Sciatic nerve (tissue), 2 donors: ENCODE results near the gene CLEC4F. TPM values are rescaled to one million over a fixed set of nuclear protein-coding genes. Genes with fewer than 3 reads are reported as not detected.

Experiments
- ATAC-seq: fragments of 200-7000 bp; cut with Tn5 transposase; one replicate; pipeline ENCODE4 v1.9.1; 2020; ENCODE audit warnings: mild to moderate bottlenecking, moderate library complexity
- DNase-seq: peaks from one replicate; pipeline ENCODE4 v3.0.0-alpha.2; 2020; ENCODE audit warnings: low spot score
- intact Hi-C: fragments of 100-400 bp; cut with DNase I; formaldehyde crosslinking; loops from one replicate; pipeline ENCODE4 v1.14.2; 2022
- total RNA-seq: library from RNA; stranded (reverse); fragmentation: NEBNext Ultra II Directional; extraction: Animal tissue kit (Norgen Biotek cat#: 25700); gene quantifications from one replicate; pipeline ENCODE4 v1.2.1, GENCODE V29; 2021
- donor health status: DM: no; HTN: no; CAD: no.
- donor health status: DM: no; HTN: no; CAD: no.

The CLEC4F gene, protein sequence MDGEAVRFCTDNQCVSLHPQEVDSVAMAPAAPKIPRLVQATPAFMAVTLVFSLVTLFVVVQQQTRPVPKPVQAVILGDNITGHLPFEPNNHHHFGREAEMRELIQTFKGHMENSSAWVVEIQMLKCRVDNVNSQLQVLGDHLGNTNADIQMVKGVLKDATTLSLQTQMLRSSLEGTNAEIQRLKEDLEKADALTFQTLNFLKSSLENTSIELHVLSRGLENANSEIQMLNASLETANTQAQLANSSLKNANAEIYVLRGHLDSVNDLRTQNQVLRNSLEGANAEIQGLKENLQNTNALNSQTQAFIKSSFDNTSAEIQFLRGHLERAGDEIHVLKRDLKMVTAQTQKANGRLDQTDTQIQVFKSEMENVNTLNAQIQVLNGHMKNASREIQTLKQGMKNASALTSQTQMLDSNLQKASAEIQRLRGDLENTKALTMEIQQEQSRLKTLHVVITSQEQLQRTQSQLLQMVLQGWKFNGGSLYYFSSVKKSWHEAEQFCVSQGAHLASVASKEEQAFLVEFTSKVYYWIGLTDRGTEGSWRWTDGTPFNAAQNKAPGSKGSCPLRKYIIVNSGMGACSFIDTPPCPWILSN
- total RNA-seq: 1.7 TPM

GRCh38 chr2:70820499-70820898 lies at the start of gene CLEC4F:
CLEC4F (minus strand) TSS chr2:70820599; CDS start chr2:70820523, 76 bp downstream.
- ATAC-seq: no peak
- intact Hi-C loops: no loop called here
- no peak for DNase-seq

GRCh38 chr2:70868970-70869369 lies 48.6 kb upstream of the CLEC4F start:
- intact Hi-C loops: no loop called here
- no peak for DNase-seq
- no peak for ATAC-seq

GRCh38 chr2:70861777-70862625 lies 41.6 kb upstream of the CLEC4F start:
- intact Hi-C loops: no loop called here
- peak; percentile 89 for DNase-seq
- ATAC-seq: peak; percentile 84

DNA sequence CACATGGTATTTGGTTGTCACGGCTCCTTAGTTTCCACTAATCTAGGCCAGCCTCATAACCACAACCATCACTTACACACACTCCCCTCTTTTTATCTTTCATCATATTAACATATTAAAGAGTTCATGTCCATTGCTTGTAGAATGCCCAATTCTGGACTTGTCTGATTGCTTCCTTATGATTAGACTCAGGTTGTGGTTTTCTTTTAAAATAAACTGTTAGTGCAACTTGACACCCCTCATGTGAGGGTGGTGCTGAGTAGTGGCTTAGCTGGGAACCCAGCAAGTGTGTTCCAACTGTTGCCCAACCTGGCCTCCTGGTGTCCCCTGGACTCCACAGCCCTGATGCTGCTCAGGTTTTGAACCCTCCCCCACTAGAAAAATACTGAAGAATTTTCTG lies 35.3 kb upstream of the CLEC4F start:
- intact Hi-C loops: no loop called here
- DNase-seq: no peak
- no peak for ATAC-seq

DNA sequence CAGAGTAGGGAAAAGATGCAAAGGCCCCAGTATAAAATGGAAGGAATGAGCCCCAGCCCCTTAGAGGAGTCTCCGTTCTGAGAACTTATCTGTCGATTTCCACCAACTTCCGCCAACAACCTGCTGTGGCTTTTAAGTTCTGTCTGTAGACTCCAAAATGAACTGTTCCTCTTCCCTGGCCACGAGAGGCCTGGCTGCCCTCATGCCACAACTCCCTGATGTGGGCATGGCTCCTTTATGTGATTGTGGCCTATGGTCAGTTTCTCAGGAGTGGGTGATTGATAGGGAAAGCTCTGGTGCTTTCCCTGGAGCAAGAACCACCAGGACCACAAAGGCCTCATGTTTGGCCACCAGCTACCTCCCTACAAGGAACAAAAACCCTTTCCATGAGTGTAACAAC lies 34.0 kb upstream of the CLEC4F start:
- no peak for ATAC-seq
- DNase-seq: no peak
- intact Hi-C loops: no loop called here

DNA sequence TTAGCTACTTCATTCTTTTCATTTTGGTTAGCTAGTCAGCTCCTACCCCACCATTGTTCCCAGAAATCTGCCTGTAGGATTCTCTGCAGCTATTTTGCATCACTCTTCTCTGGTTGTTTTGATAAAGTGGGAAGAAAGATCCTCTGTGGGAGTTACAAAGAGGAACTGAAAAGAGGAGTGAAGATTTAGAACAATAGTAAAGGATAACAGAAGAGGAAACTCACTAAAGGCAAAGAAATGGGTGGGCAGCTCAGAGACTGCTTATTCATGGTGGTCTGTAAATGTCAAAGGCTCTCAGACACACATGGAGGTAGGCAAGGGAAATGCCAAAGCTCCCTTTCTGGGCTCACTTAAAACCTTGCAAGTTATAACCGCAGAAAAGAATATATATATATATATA lies 32.4 kb upstream of the CLEC4F start:
- ATAC-seq (no peak), DNase-seq (no peak)
- intact Hi-C loops: no loop called here

- ATAC-seq: no peak
- intact Hi-C loops: no loop called here
- DNase-seq: no peak
Observed at GRCh38 chr2:70851704-70852103, 31.3 kb upstream of the CLEC4F start.

DNA sequence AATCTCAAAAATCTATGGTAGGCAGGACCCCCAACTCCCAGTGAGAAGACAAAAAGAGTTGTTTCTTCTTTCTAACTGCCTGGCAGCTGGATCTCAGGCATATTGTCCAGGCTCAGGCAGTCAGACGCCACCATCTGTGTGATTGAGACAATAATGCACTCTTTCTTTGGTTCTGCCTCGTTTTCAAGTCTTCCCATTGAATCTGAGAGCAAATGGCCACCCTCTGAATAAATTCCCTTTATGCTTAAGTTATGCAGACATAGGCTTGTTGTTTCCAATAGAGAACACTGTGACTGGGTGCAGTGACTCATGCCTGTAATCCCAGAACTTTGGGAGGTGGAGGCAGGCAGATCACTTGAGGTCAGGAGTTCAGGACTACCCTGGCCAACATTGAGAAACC lies 30.5 kb upstream of the CLEC4F start:
- DNase-seq (no peak), ATAC-seq (no peak)
- intact Hi-C loops: no loop called here

DNA sequence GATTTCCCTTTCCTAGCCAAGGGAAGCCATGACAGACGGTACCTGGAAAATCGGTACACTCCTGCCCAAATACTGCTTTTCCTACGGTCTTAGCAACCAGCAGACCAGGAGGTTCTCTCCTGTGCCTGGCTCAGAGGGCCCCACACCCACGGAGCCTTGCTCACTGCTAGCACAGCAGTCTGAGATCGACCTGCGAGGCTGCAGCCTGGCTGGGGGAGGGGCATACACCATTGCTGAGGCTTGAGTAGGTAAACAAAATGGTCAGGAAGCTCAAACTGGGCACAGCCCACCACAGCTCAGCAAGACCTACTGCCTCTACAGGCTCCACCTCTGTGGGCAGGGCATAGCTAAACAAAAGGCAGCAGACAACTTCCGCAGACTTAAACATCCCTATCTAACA lies 22.0 kb upstream of the CLEC4F start:
- intact Hi-C loops: no loop called here
- no peak for ATAC-seq
- DNase-seq: no peak

DNA sequence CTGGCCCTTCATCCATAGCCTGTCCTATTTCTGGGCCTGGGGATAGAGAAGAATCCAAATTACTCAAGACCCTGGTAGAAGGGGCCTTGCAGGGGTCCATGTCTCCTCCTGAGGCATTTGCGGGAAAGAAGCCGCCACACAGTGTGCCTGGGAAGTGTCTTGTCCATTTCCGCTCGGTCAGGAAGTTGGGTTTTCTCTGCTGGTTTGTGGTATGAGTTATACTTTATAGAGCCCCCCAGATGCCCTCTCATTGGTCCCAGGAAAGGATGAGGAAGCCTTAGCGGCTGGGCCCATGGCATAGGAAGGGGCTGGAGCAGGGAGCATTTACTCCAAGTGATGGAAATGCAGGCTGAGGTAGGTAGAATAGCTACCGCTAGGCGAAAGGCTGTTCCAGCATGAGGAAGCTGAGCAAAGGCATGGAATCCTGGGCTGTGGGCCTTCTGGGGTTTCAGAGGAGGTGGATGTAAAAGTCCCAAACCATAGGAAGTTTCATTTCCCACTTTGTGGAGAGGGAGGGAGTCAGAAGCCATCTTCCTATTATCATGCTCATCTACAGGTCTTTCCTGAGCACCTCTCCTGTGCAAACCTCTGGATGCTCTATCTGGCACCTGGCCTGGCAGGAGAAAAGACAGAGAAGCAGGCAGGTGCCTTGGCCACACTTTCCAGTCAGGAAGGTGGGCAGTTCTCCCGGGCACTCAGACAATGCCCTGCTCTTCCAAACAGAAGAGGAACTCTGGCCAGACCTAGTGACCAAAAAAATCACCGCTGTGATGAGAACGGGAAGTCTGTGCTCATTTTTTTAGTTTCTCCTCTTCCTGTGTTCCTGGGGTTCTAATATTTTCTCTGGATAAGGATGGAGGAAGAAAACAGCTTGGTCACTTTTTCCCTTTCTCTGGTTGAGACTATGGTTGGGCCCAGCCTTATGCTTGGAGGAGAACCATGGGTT lies 17.9 kb upstream of the CLEC4F start:
- ATAC-seq (no peak), DNase-seq (no peak)
- intact Hi-C loops: no loop called here

DNA sequence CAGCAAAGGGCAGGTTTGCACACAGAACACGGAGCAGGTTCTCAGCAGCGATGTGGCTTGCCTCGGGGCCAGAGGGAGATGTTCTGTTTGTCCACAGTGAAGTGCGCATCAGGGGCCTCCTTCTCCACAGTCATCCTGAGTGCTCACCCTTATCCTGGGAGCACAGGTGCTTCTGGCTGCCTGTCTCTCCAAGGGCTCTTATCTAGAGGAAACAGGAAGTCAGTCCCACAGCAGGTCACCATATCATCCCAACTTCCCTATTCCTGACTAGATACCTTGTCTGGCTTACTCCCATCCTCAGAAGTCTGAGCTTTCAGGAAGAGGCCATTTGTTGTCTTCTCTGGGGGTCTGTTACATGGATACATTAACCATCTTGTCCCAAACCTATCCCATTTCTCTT lies 15.2 kb upstream of the CLEC4F start, which contains the start of gene CD207:
CD207 (minus strand) TSS at position 174 of the 400 bp plus-strand sequence; CDS start at position 134, 40 bp downstream.
- intact Hi-C loops: no loop called here
- ATAC-seq (no peak), DNase-seq (no peak)

- intact Hi-C loops: no loop called here
- ATAC-seq (no peak), DNase-seq (no peak)
Observed at GRCh38 chr2:70834881-70835280, 14.5 kb upstream of the CLEC4F start.

- intact Hi-C loops: no loop called here
- no peak for ATAC-seq
- no peak for DNase-seq
Observed at GRCh38 chr2:70834106-70834505, 13.7 kb upstream of the CLEC4F start.

GRCh38 chr2:70833246-70833645 lies 12.8 kb upstream of the CLEC4F start:
- no peak for DNase-seq

DNA sequence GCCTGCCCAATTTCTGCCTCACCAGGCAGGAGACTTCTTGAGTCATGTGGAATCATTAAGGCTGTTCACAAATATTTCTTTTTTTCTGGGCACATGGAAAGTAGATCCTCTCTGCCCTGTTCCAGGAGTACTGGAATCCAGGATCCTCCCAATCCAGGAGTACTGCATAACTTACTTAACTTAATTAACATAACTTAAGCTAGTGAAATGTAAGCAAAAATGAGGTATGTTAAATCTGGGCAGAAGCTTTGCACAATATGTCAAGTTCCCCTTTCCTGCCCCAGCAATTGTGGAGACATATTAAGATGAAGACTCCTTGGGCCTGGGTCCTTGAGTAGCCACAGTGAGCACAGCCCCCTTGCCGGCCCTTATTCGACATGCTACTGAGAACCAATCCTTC lies 12.0 kb upstream of the CLEC4F start:
- no peak for DNase-seq
- ATAC-seq: no peak
- intact Hi-C loops: no loop called here

More at GRCh38 chr2:70833246-70833645, 12.8 kb upstream of the CLEC4F start:
- ATAC-seq: no peak
- intact Hi-C loops: no loop called here

- ATAC-seq: no peak
Observed at GRCh38 chr2:70831861-70832260, 11.5 kb upstream of the CLEC4F start.

GRCh38 chr2:70830366-70830765 lies 10.0 kb upstream of the CLEC4F start:
- intact Hi-C loops: no loop called here
- ATAC-seq: peak; percentile 87
- no peak for DNase-seq

More at GRCh38 chr2:70831861-70832260, 11.5 kb upstream of the CLEC4F start:
- no peak for DNase-seq
- intact Hi-C loops: no loop called here

DNA sequence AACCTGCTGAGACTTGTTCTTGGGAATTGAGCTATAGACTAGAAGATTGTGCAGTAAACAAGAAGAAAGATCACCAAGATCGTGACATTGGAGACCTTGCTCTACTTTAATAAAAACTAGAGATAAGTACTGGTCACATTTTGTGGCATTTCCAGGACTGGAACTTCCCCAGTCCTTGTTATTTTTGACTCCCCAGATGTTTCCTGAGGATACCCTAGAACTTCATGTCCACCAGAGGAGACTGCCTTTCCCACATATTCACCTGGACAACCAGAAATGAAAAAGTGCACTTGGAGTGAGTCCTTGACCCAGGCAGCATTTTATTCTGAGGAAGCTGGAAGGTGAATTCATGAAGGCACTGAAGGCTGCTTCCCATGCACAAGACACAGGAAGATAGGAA lies 9.5 kb upstream of the CLEC4F start:
- ATAC-seq (no peak), DNase-seq (no peak)
- intact Hi-C loops: no loop called here
